ENCODE results near the gene NME9. TPM values are rescaled to one million over a fixed set of nuclear protein-coding genes. Genes with fewer than 3 reads are reported as not detected.

NME9 gene
- total RNA-seq, 1 experiment from 2014 or later: not detected

- no peak overlapping the region for H3K4me3 ChIP-seq (ENCODE audit: low read depth, low read length)
- Mint-ChIP-seq H3K36me3 (ENCODE audit: insufficient read depth, unreplicated experiment) (no peaks in the 10 kb centered on the region), H3K4me1 (ENCODE audit: low read depth, unreplicated experiment) (no peaks in the 10 kb centered on the region), H3K27ac (ENCODE audit: unreplicated experiment) (no peak overlapping the region), H3K9me3 (ENCODE audit: unreplicated experiment) (no peaks in the 10 kb centered on the region), H3K4me3 (ENCODE audit: unreplicated experiment) (no peak overlapping the region), H3K27me3 (ENCODE audit: insufficient read depth, unreplicated experiment) (no peaks in the 10 kb centered on the region)
- intact Hi-C loops (cut with micrococcal nuclease; ENCODE audit: unreplicated experiment): loop anchor here (10.0 kb wide), 1 partner anchor 272 kb away; no protein-coding TSS in a partner anchor
- H3K27me3 ChIP-seq (replicated peaks; ENCODE audit: control insufficient read depth, insufficient read depth, low read length): no peaks in the 10 kb centered on the region
- H3K9me3 ChIP-seq: no peaks in the 10 kb centered on the region
- ChIA-PET CTCF (interaction anchor here (1.3 kb wide), 1 partner anchor 13 kb away, joined by 3 read pairs; no protein-coding TSS in a partner anchor), POLR2A (no interaction called here)
- H3K4me1 ChIP-seq: peaks cover 10% of the 10 kb centered on the region
- DNase-seq: no peak
- no peak for TF ChIP-seq CTCF (IDR thresholded peaks at IDR 0.05; ENCODE audit: insufficient read depth in 1 of 2, low read depth in 1 of 2, low read length in 1 of 2, severe bottlenecking in 1 of 2, unreplicated experiment in 1 of 2)
- no TSS peak for BruUV-seq (replicated peaks)
- no peaks in the 10 kb centered on the region for H3K36me3 ChIP-seq (ENCODE audit: control insufficient read depth, insufficient read depth, low read length)
These were observed 6.9 kb upstream of the NME9 start for GRCh38 chr3:138336454-138336999.

- Mint-ChIP-seq H3K4me1 (ENCODE audit: low read depth, unreplicated experiment) (no peaks in the 10 kb centered on the region), H3K27me3 (ENCODE audit: insufficient read depth, unreplicated experiment) (no peaks in the 10 kb centered on the region), H3K27ac (ENCODE audit: unreplicated experiment) (no peak overlapping the region), H3K9me3 (ENCODE audit: unreplicated experiment) (no peaks in the 10 kb centered on the region), H3K4me3 (ENCODE audit: unreplicated experiment) (no peak overlapping the region), H3K36me3 (ENCODE audit: insufficient read depth, unreplicated experiment) (peaks cover 3% of the 10 kb centered on the region)
- DNase-seq: no peak
- H3K9me3 ChIP-seq: no peaks in the 10 kb centered on the region
- H3K27me3 ChIP-seq (replicated peaks; ENCODE audit: control insufficient read depth, insufficient read depth, low read length): no peaks in the 10 kb centered on the region
- H3K4me3 ChIP-seq (ENCODE audit: low read depth, low read length): no peak overlapping the region
- TF ChIP-seq CTCF (IDR thresholded peaks at IDR 0.05; ENCODE audit: insufficient read depth in 1 of 2, low read depth in 1 of 2, low read length in 1 of 2, severe bottlenecking in 1 of 2, unreplicated experiment in 1 of 2): no peak
- no TSS peak for BruUV-seq (replicated peaks)
- peaks cover 10% of the 10 kb centered on the region for H3K4me1 ChIP-seq
- intact Hi-C loops (cut with micrococcal nuclease; ENCODE audit: unreplicated experiment): loop anchor here (2.0 to 10.0 kb wide), 2 partner anchors 64 to 270 kb away; no protein-coding TSS in a partner anchor
- H3K36me3 ChIP-seq (ENCODE audit: control insufficient read depth, insufficient read depth, low read length): no peaks in the 10 kb centered on the region
- POLR2A ChIA-PET: no interaction called here
- CTCF ChIA-PET: interaction anchor here (0.9 to 1.4 kb wide), 2 partner anchors 13 to 83 kb away, joined by 3 to 8 read pairs; no protein-coding TSS in a partner anchor
These were observed 5.0 kb upstream of the NME9 start for GRCh38 chr3:138334608-138335007.

GRCh38 chr3:138332472-138333073, 2.9 kb upstream of the NME9 start:
- BruUV-seq (replicated peaks): no TSS peak
- Mint-ChIP-seq H3K4me1 (ENCODE audit: low read depth, unreplicated experiment) (no peaks in the 10 kb centered on the region), H3K27ac (ENCODE audit: unreplicated experiment) (no peak overlapping the region), H3K36me3 (ENCODE audit: insufficient read depth, unreplicated experiment) (peaks cover 6% of the 10 kb centered on the region), H3K4me3 (ENCODE audit: unreplicated experiment) (no peak overlapping the region), H3K9me3 (ENCODE audit: unreplicated experiment) (no peaks in the 10 kb centered on the region), H3K27me3 (ENCODE audit: insufficient read depth, unreplicated experiment) (no peaks in the 10 kb centered on the region)
- Histone ChIP-seq H3K9me3 (no peaks in the 10 kb centered on the region), H3K4me1 (peaks cover 10% of the 10 kb centered on the region), H3K27me3 (replicated peaks; ENCODE audit: control insufficient read depth, insufficient read depth, low read length) (no peaks in the 10 kb centered on the region), H3K4me3 (ENCODE audit: low read depth, low read length) (no peak overlapping the region), H3K36me3 (ENCODE audit: control insufficient read depth, insufficient read depth, low read length) (no peaks in the 10 kb centered on the region)
- TF ChIP-seq CTCF (IDR thresholded peaks at IDR 0.05; ENCODE audit: insufficient read depth in 1 of 2, low read depth in 1 of 2, low read length in 1 of 2, severe bottlenecking in 1 of 2, unreplicated experiment in 1 of 2): peak; percentile 51 to 65
- CTCF ChIA-PET: interaction anchor here (1.1 to 1.9 kb wide), 2 partner anchors 11 to 15 kb away, joined by 3 to 9 read pairs; partner anchors contain the start of gene MRAS
- POLR2A ChIA-PET: no interaction called here
- peak in 1 of 2 experiments; percentile 10 for DNase-seq
- intact Hi-C loops (cut with micrococcal nuclease; ENCODE audit: unreplicated experiment): loop anchor here (1.0 to 10.0 kb wide), 2 partner anchors 94 to 268 kb away; no protein-coding TSS in a partner anchor
